Kidney epithelial cell (primary cell): Measurements from ENCODE around the gene POSTN. TPM values are rescaled to one million over a fixed set of nuclear protein-coding genes. Genes with fewer than 3 reads are reported as not detected.
A peak's percentile ranks its signal among the peaks of the same experiment; 100 is the strongest.

Experiments
- DNase-seq: peaks from one replicate; pipeline ENCODE4 v3.0.0-alpha.2; 2010; ENCODE audit warnings: low read depth
- H3K27me3 ChIP-seq: 2 replicates; pipeline ENCODE4 v1.6.0; 2011; ENCODE audit warnings: low read length; ENCODE audit not compliant: control insufficient read depth, insufficient read depth
- H3K36me3 ChIP-seq: 2 replicates; pipeline ENCODE4 v1.5.1; 2011; ENCODE audit warnings: low read length; ENCODE audit not compliant: control insufficient read depth, insufficient read depth
- H3K4me3 ChIP-seq: 2 replicates; pipeline ENCODE4 v1.5.1; 2011; ENCODE audit warnings: low read depth, mild to moderate bottlenecking, control low read depth, low read length
- CTCF ChIP-seq: IDR thresholded peaks from 2 replicates; pipeline ENCODE4 v1.5.1; 2011; ENCODE audit warnings: mild to moderate bottlenecking, moderate library complexity, low read length, control low read depth, inconsistent platforms; ENCODE audit not compliant: insufficient read depth, poor library complexity, severe bottlenecking
- total RNA-seq: library from RNA; depleted of rRNA; stranded (reverse); fragments of >200 nt; gene quantifications from 2 replicates; pipeline ENCODE4 v1.2.3, GENCODE V29; 2015

POSTN gene
- total RNA-seq, result 16.4 and 22.2 TPM in 2 replicates

GRCh38 chr13:37598597-37598996 lies at the start of gene POSTN:
TSS of gene POSTN (minus strand) at chr13:37598768. CDS start at chr13:37598726, 42 bp downstream.
- TF ChIP-seq CTCF, result no peak

GRCh38 chr13:37647031-37647650 lies 48.6 kb upstream of the POSTN start:
- no peak overlapping the region for H3K4me3 ChIP-seq
- H3K36me3 ChIP-seq, result no peaks in the 10 kb centered on the region
- no peaks in the 10 kb centered on the region for H3K27me3 ChIP-seq
- DNase-seq, result no peak
- TF ChIP-seq CTCF, result no peak

More at GRCh38 chr13:37598597-37598996, at the start of gene POSTN:
- no peak within 1 kb of the TSS for H3K4me3 ChIP-seq
- no peaks in the 10 kb centered on the region for H3K36me3 ChIP-seq
- no peaks in the 10 kb centered on the region for H3K27me3 ChIP-seq
- no peak for DNase-seq

- no peak for DNase-seq
- no peak for TF ChIP-seq CTCF
- Histone ChIP-seq H3K27me3 (no peaks in the 10 kb centered on the region), H3K36me3 (no peaks in the 10 kb centered on the region), H3K4me3 (no peak overlapping the region)
These were observed 48.0 kb upstream of the POSTN start for GRCh38 chr13:37646531-37646930.

GRCh38 chr13:37645181-37645740 lies 46.7 kb upstream of the POSTN start:
- H3K4me3 ChIP-seq, result no peak overlapping the region
- H3K36me3 ChIP-seq, result no peaks in the 10 kb centered on the region
- DNase-seq, result no peak
- H3K27me3 ChIP-seq, result no peaks in the 10 kb centered on the region
- TF ChIP-seq CTCF, result no peak

GRCh38 chr13:37641391-37641790 lies 42.8 kb upstream of the POSTN start:
- Histone ChIP-seq H3K27me3 (no peaks in the 10 kb centered on the region), H3K4me3 (no peak overlapping the region), H3K36me3 (no peaks in the 10 kb centered on the region)
- TF ChIP-seq CTCF, result no peak
- no peak for DNase-seq

- peak; percentile 32 for DNase-seq
- TF ChIP-seq CTCF, result peak; percentile 58
- Histone ChIP-seq H3K27me3 (no peaks in the 10 kb centered on the region), H3K4me3 (no peak overlapping the region), H3K36me3 (no peaks in the 10 kb centered on the region)
These were observed 41.9 kb upstream of the POSTN start for GRCh38 chr13:37640499-37640898.
